Superior temporal gyrus (tissue), 1 donor: ENCODE measurements around the gene SMC6.

Source experiments
- DNase-seq: peaks from one replicate; pipeline ENCODE4 v3.0.0-alpha.2; 2016; ENCODE audit errors: extremely low spot score

SMC6 gene

DNA sequence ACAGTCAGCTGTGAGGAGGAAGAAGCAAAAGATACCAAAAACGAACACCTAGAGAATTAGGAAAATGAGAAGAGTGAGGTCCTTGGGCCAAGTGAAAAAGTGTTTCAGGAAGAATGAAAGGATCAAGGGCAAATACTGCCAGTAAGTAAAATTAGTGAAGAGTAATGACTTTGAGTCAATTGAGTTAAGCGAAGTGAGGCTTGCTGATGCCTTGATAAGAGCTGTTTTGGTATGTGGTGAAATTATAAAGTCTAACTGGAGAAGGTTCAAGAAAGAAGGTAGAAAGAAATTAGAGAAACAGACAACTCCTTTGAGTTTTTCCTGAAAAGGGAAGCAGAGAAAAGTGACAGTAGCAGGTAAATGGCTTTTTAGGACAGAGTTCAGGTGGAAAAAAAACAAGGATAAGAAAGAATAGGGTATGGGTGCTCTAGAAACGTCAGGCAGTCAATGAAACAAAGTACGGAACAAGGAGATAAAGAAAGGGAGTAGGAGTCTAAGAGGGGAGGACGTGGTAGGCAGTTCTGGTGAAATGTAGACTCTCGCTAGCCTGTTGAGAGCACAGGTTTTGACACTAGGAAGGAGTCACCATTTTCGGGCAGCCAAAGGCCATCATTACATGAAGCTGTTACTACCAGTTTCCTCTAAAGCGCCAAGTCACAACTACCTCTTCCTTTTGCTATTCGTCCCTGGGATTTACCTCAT is 42.9 kb downstream of the SMC6 start:
- DNase-seq, result no peak

- no peak for DNase-seq
Measured at GRCh38 chr2:17709897-17710296, 43.7 kb downstream of the SMC6 start.

GRCh38 chr2:17708501-17708900 is 45.1 kb downstream of the SMC6 start:
- no peak for DNase-seq

- no peak for DNase-seq
Measured at GRCh38 chr2:17706845-17707244, 46.8 kb downstream of the SMC6 start.

GRCh38 chr2:17690776-17691175 is 62.8 kb downstream of the SMC6 start:
- DNase-seq, result no peak

DNA sequence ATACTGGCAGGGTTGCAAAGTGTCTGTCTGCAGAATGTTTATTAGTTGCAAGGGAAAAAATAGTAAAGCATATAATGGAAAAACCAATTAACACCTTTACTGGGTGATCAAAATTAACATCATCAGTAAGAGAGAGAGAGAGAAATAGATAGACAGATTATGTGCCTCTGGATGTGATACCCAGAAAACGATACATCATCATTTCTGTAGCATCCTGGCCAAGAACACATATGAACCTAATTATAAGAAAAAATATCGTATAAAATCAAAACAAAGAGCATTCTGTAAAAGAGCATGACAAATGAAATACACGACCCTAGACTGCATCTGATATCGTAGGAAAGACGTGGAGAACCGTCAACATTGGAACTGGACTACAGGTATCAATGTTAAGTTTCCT is 64.6 kb downstream of the SMC6 start:
- no peak for DNase-seq

- DNase-seq, result no peak
Measured at GRCh38 chr2:17688600-17688999, 65.0 kb downstream of the SMC6 start.

DNA sequence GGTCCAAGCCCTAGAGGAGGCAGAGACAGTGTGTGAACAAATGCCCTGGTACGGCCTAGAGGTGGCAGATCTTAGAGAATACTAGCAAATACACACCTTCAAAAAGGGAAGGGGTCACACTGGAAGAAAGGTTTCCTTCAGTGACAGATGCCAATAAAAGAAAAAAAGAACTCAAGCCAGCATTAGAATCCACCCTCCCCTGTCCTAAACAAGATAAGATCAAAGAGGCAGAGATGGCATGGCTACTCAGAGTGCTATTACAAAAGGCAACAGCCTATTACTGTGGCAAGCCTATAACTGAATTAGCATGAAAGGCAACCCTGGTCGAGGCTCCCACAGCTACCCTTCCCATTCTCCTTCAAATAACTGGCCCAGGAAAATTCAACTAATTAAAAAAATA is 69.6 kb downstream of the SMC6 start:
- DNase-seq, result no peak

DNA sequence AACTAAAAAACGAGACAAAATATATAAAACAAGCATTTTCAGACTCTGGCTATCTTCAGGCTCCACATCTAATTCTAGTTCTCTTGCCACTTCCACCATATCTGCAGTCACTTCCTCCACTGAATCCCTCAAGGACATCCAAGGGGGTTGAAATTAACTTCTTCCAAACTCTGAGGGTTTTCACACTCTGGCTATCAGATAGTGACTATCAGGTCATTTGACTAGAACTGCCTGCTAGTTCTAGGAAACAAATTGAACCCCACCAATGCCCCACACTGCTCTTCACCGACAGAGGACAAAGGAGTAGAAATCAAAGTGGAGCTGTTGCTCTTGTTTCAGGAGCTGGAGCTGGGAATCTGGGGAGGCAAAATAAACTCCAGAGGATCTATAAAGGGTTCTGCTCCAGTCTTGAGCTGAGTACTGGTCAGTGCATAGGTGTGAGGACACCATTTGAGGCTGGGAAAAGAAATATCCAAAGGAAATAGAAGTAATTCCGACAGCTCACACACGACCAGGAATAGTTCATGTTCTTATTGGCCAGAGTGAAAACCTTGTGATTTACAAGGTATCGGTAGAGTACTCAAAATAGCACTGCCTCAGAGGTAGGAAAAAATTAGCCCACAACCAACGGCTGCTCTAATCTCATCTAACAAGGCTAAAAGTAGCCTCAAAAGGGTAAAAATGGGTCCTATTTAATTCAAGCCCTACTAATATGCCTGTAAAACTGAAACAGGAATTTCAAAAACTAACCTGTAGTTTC is 71.3 kb downstream of the SMC6 start:
- DNase-seq, result no peak

DNA sequence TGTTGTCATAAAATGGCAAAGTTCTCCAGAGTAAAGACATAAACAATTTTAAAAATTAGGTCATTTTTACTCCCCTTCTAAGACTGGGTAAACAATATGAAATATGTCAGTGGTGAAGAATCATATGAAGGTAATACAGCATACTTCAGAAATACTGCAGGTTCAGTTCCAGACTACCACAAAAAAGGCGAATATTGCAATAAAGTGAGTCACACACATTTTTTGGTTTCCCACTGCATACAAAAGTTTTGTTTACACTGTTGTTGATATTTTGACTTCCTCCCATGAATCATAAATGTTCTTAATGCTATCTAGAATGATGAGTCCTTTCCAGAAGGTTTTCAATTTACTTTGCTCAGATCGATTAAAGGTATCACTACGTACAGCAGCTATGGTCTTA is 73.5 kb downstream of the SMC6 start:
- DNase-seq, result no peak

DNA sequence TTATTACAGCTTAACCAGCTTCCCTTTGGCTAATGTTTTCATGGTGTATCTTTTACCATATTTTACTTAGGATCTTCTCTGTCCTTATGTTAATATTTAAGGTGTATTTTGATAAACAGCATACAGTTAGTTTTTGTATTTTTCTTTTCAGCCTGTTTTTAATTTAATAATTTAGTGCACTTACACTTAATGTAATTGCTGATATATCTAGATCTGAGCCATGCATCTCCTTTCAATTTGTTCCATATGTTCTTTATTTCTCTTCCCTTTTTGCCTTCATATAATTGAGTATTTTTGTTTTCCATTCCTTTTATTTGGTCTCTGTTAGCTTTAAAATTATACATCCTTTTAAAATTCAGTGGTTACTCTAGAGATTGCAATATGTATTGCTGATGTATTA is 78.8 kb downstream of the SMC6 start:
- DNase-seq, result no peak

DNA sequence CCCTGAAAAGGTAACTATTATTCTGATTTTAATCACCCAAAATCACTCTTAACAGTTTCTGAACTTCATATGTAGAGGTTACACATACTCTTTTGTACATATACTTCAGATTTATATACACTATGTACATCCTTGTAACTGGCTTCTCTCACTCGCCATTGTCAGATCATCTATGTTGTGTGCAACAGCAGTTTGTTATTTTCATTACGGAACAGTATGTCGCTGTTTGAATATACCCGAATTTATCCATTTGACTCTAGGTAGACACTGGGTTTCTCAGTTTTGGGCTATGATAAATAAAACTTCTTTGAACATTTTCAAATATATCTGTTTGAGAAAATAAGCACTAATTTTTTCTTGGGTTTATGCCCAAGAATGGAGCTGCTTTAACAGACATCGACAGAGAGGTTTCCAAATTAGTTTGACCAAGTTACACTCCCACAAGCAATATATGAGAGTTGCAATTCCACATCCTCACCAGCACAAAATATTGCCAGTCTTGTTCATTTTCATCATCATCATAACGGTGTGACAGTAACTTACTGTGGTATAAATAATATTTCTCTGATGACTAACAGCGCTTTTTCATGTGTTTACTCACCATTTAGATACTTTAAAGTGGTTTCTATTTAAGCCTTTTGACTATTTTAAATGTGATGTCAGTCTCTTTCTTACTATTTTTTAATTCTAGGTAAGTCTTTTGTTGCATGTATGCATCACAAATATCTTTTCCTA is 80.9 kb downstream of the SMC6 start:
- DNase-seq, result peak; percentile 19

DNA sequence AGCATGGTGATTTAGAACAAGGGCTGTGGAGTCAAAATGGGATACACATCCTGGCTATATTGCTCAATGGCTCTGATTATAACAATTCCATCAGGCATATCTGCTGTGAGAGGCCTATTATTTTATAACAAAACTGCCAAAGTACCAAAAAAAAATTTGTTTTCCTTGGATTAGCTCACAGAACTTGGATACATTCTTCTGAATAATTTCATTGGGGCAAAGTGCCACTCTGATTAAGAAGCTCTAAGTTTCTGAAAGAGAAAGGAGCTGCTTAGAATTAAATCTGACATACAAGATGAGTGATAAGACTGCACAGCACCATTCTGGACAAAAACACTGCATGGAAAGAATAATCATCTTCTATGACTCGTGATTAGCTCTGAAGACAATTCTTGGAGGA is 85.7 kb downstream of the SMC6 start:
- DNase-seq, result no peak

- DNase-seq, result no peak
Measured at GRCh38 chr2:17664534-17664933, 89.1 kb downstream of the SMC6 start.

DNA sequence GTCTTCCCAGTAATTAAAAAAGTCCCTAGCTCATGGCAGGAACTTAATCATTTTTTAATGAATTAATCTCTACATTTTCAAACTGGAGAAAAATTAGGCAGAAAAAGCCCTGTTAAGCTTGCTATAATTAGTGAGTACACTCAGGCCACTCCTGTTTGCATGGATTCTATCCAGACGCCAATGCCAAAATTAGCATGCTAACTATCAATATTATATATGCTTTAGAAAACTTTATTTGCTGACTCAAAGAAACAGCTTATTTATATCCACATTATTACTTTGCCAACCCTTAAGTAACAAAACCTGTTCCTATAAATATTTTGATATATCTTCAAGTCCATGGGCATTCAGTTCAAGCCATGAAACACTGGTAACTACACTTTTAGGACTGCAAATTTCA is 90.9 kb downstream of the SMC6 start:
- no peak for DNase-seq

GRCh38 chr2:17661460-17661859 is 92.2 kb downstream of the SMC6 start:
- no peak for DNase-seq

GRCh38 chr2:17660219-17660618 is 93.4 kb downstream of the SMC6 start:
- peak; percentile 5 for DNase-seq

DNA sequence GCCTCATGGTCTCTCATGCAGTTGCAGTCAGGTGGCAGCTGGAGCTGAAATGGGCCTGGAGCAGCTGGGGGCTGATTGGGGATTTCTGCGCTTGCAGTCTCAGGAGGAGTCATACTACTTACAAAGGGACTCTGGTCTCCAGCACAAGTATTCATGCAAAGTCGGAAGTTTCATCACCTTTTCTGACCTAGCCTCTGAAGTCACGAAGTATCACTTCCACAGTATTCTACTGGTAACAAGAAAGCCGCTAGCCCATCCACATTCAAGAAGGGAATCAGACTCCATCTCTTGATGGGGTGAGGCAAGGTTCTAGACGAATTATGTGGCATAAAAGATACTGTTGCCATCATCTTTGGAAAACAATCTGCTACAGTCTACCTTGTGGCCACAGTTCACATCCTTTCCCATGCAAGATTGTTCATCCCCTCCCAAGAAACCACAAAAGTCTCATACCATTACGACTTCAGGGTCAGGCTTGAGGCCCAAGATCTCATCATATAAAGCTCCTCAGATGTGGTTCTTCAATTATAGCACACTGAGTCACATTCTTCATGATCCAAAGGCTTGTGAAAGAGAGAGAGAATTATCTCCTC is 95.3 kb downstream of the SMC6 start:
- DNase-seq, result peak; percentile 8

GRCh38 chr2:17657759-17658158 is 95.9 kb downstream of the SMC6 start:
- DNase-seq, result no peak

DNA sequence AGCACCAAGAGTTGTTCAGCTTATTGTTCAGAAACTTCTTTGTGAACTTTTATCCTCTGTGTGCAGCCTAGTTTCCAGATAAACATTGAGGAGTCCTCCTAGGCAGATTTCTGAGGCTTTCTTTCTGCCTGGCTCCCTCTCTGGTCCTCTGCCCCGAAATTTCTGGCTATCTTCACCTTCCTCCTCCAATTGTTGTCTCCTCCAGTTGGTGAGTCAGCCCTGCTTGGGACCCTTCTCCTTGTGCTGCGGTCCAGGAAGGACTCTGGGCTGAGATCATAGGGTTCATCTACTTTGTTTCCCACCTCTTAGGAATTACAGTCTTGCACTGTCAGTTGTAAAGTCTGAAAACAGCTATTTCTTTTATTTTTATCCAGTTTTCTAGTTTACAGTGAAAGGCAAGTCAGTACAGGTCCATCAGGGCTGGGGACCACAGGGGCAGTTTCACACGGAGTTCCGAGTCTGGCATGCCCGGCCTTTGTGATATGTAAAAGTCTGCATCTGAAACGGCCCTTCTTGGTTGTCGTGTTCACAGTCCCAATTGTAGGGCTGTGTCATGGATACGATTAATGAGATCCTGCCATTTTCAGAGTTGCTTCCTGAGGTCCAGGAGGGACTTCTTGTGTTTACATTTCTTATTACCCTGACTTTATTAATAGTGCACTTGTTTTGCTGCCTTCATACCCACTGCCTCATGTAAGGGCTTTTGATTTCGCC is 100.8 kb downstream of the SMC6 start:
- DNase-seq, result no peak

- DNase-seq, result no peak
Measured at GRCh38 chr2:17649026-17649425, 104.6 kb downstream of the SMC6 start.

- no peak for DNase-seq
Measured at GRCh38 chr2:17648581-17648980, 105.0 kb downstream of the SMC6 start.
